GM19455 (cell line): Measurements from ENCODE around the gene NAA40.
A peak's percentile ranks its signal among the peaks of the same experiment; 100 is the strongest.
"Not testable (repeated sequence)": the region's sequence is repeated elsewhere in the genome, so short reads cannot be mapped to it uniquely, and the experiment has no call there.

Source experiments
- ATAC-seq: cut with Tn5 transposase; IDR thresholded peaks from one replicate; pipeline ENCODE4 v1.9.1; 2021; ENCODE audit not compliant: unreplicated experiment

NAA40 gene

GRCh38 chr11:63937713-63938478 is 906 bp upstream of the NAA40 start:
- peak; percentile 10 for ATAC-seq

GRCh38 chr11:63939397-63939891 is 642 bp downstream of the NAA40 start:
- peak; percentile 4 for ATAC-seq

GRCh38 chr11:63940786-63941185 is 2.0 kb downstream of the NAA40 start:
- no peak for ATAC-seq

GRCh38 chr11:63941901-63942300 is 3.1 kb downstream of the NAA40 start:
- no peak for ATAC-seq

GRCh38 chr11:63942803-63943202 is 4.0 kb downstream of the NAA40 start:
- no peak for ATAC-seq

- ATAC-seq: no peak
These were observed 6.2 kb downstream of the NAA40 start for GRCh38 chr11:63944987-63945386.

- no peak for ATAC-seq
These were observed 6.8 kb downstream of the NAA40 start for GRCh38 chr11:63945477-63946163.

GRCh38 chr11:63951779-63952536 is 13.2 kb downstream of the NAA40 start:
- ATAC-seq: no peak

GRCh38 chr11:63952570-63952969 is 13.8 kb downstream of the NAA40 start:
- no peak for ATAC-seq

- ATAC-seq: no peak
These were observed 19.2 kb downstream of the NAA40 start for GRCh38 chr11:63958008-63958407.

- no peak for ATAC-seq
These were observed 23.0 kb downstream of the NAA40 start for GRCh38 chr11:63961608-63962412.

- not testable (repeated sequence) for ATAC-seq
These were observed 25.1 kb downstream of the NAA40 start for GRCh38 chr11:63963895-63964294.

- no peak for ATAC-seq
These were observed 27.6 kb downstream of the NAA40 start for GRCh38 chr11:63966444-63966843.

GRCh38 chr11:63969461-63969860 is 30.7 kb downstream of the NAA40 start:
- ATAC-seq: no peak

- ATAC-seq: no peak
These were observed 32.1 kb downstream of the NAA40 start for GRCh38 chr11:63970902-63971301.

GRCh38 chr11:63973912-63974258 is 35.1 kb downstream of the NAA40 start:
- not testable (repeated sequence) for ATAC-seq

- peak; percentile 93 for ATAC-seq
These were observed 35.7 kb downstream of the NAA40 start, which contains the start of gene COX8A for GRCh38 chr11:63974259-63975143. Gene COX8A, plus strand, starts transcription at chr11:63974620. Its CDS starts 61 bp downstream, at chr11:63974681.

GRCh38 chr11:63978551-63979239 is 39.9 kb downstream of the NAA40 start:
- no peak for ATAC-seq

GRCh38 chr11:63979426-63979825 is 40.6 kb downstream of the NAA40 start:
- no peak for ATAC-seq
